Epithelial cell of prostate (primary cell): ENCODE results near the gene SLC4A3.

Experiments used
- DNase-seq: peaks from one replicate; pipeline ENCODE4 v3.0.0-alpha.2; 2011; ENCODE audit warnings: low read depth, low spot score
- H3K27ac ChIP-seq: fragments of 450-650 bp; 2 replicates; pipeline ENCODE4 v1.5.1; 2017; ENCODE audit warnings: mild to moderate bottlenecking

Gene SLC4A3, protein sequence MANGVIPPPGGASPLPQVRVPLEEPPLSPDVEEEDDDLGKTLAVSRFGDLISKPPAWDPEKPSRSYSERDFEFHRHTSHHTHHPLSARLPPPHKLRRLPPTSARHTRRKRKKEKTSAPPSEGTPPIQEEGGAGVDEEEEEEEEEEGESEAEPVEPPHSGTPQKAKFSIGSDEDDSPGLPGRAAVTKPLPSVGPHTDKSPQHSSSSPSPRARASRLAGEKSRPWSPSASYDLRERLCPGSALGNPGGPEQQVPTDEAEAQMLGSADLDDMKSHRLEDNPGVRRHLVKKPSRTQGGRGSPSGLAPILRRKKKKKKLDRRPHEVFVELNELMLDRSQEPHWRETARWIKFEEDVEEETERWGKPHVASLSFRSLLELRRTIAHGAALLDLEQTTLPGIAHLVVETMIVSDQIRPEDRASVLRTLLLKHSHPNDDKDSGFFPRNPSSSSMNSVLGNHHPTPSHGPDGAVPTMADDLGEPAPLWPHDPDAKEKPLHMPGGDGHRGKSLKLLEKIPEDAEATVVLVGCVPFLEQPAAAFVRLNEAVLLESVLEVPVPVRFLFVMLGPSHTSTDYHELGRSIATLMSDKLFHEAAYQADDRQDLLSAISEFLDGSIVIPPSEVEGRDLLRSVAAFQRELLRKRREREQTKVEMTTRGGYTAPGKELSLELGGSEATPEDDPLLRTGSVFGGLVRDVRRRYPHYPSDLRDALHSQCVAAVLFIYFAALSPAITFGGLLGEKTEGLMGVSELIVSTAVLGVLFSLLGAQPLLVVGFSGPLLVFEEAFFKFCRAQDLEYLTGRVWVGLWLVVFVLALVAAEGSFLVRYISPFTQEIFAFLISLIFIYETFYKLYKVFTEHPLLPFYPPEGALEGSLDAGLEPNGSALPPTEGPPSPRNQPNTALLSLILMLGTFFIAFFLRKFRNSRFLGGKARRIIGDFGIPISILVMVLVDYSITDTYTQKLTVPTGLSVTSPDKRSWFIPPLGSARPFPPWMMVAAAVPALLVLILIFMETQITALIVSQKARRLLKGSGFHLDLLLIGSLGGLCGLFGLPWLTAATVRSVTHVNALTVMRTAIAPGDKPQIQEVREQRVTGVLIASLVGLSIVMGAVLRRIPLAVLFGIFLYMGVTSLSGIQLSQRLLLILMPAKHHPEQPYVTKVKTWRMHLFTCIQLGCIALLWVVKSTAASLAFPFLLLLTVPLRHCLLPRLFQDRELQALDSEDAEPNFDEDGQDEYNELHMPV

DNA sequence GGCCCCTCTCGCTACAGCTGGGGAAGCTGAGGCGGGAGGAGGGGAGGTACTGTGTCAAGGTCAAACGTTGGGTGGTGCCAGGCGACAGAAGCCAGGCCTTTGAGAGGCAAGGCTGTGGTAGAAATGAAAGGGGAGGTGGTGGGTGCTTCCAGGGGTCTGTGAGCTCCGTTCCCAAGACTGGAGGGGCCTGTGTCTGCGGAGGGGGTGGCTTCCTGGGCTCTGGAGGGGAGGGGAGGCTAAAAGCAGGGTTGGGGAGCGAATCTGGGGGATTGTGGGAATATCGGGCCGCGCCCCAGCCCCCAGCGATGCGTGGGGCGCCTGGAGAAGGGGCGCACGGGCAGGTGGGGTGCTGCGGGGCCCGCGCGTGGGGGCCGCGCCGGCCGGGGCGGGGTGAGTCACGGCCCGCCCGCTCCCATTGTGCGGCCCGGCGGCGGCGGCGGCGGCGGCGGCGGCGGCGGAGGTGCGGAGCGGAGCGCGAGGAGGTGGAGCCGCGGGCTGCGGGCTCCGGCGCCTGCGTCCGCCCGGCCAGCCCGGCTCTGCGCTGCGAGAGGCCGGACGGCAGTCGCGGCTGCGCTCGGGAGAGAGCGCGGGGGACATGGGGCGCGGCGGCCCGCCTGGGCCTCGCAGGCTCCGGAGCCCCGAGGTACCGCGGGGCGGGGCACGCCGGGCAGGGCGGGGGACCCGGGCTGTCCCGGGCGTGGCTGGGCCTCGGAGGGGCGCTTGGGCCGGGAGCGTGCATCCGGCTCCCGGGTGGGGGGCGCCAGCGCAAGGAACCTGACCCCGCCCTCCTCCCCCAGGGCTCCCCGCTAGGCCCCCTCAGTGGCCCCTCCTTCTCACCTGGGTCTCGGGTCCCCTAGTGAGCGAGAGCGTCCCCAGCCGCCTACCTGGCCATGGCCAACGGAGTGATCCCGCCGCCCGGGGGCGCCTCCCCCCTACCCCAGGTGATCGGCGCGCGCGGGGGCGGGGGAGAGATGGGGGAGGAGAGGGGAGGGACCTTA, at the start of gene SLC4A3:
Gene SLC4A3 (plus strand): TSS at position 528 of the 998 bp plus-strand sequence. CDS start 363 bp downstream, at position 891.
- DNase-seq: no peak
- H3K27ac ChIP-seq: no peak within 1 kb of the TSS

DNA sequence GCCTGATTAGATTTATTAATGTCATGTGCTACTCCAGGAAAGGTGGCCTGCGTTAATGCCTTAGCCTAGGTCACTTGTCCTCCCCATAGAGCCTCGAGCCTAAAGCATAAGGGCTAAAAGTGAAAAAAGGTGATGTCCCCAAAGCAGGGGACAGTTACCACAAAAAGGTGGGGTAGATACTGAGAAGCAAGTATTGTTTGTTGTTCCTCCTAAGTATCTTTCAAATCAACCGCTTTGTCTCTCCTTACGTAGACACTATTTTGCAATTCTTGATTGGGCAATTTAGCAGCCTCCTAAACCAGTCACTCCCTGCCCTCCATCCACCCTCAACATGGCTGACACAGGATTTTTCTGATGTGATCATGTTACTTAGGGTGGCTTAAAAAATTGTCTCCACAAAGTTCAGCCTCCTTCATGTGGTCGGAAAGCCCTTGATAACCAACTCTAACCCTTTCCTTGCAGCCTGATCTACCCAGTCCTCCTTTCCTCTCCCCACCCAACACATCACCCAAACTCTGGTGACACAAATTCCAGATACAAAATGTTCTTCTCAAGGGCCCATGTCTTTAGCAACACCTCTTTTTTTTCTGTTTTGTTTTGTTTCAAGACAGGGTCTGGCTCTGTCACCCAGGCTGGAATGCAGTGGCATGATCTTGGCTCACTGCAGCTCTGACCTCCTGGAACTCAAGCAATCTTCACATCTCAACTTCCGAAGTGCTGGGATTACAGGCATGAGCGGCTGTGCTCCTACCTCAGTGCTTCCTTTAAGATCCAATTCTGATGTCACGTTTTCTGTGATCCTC, 48.4 kb upstream of the SLC4A3 start:
- DNase-seq: no peak
- no peak overlapping the region for H3K27ac ChIP-seq

DNA sequence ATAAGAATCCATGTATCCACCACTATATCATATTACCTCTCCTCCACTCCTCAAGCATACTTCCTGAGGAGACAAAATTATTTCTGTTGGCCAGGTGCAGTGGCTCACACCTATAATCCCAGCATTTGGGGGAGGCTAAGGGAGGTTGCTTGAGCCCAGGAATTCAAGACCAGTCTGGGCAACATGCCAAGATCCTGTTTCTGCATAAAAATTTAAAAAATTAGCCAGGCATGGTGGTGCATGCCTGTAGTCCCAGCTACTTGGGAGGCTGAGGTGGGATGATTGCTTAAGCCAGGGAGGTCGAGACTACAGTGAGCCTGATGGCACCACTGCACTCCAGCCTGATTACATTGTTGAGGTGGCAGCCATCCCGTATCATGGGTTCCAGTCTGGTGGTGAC, 46.1 kb upstream of the SLC4A3 start:
- H3K27ac ChIP-seq: no peak overlapping the region
- no peak for DNase-seq

DNA sequence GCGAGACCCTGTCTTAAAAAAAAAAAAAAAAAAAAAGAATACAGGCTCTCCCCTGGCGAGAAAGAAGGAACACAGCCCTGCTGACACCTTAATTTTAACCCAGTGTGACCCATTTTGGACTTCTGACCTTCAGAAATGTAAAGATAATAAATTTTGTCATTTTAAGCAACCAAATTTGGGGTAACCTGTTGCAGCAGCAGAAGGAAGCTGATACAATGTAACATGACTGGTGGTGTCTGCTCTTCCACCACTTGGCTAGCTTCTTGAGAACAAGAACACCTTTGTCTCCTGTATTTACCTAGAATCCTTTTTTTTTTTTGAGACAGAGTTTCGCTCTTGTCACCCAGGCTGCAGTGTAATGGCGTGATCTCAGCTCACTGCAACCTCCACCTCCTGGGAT, 36.3 kb upstream of the SLC4A3 start:
- no peak overlapping the region for H3K27ac ChIP-seq
- no peak for DNase-seq

DNA sequence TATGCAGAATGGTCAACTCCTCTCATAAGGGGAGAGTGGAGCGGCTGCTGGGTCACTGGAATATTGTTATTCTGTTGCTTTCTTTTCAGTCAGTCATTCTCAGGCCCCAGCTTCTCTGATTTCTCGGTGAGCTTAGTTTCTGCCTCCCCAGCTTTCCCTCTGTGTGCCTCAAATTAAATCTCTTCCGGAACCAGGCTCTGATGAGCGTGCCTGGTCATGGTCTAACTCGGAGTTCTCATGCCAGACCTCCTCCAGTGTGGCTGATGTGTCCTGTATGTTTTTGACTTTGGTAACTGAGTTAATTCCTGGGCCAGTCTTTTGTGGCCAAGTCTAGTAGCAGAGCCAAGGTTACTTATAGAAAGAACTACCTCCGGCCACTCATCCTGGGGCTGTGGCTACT, 34.7 kb upstream of the SLC4A3 start:
- no peak for DNase-seq

DNA sequence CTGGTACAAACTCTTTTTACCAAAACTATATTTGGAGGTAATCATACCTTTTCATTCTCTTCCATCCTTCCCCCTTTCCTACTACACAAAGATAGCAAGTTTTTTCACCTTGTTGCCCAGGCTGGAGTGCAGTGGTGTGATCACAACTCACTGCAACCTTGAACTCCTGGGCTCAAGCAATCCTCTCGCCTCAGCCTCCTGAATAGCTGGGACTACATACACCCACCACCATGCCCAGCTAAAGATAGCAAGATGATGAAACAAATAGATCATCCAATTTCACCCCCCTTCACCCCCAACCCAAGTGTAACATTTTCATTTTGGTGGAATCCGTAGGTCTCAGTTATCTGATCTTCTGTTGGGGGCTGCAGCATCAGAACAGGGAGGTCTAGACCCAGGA, 34.3 kb upstream of the SLC4A3 start:
- H3K27ac ChIP-seq: no peak overlapping the region
- DNase-seq: no peak

More for the DNA sequence above, 34.7 kb upstream of the SLC4A3 start:
- no peak overlapping the region for H3K27ac ChIP-seq

DNA sequence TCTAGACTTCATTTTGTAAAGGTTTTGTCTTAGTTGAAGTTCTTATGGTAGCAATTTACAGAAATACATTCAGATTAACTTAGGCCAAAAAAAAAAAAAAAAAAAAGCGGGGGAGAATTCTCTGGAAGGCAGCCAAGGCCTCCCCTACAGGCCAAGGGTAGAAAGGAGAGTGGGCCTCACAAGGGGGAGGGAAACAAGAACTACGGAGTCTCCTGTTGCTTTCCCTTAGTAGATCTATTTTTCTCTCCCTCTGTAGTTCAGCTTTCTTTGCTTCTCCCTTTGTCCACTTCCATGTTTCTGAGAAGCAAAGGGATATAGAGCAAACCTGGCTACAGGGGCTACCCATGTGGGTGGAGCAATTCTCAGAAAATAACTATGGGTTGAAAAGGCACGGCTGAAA, 32.2 kb upstream of the SLC4A3 start:
- no peak overlapping the region for H3K27ac ChIP-seq
- no peak for DNase-seq

DNA sequence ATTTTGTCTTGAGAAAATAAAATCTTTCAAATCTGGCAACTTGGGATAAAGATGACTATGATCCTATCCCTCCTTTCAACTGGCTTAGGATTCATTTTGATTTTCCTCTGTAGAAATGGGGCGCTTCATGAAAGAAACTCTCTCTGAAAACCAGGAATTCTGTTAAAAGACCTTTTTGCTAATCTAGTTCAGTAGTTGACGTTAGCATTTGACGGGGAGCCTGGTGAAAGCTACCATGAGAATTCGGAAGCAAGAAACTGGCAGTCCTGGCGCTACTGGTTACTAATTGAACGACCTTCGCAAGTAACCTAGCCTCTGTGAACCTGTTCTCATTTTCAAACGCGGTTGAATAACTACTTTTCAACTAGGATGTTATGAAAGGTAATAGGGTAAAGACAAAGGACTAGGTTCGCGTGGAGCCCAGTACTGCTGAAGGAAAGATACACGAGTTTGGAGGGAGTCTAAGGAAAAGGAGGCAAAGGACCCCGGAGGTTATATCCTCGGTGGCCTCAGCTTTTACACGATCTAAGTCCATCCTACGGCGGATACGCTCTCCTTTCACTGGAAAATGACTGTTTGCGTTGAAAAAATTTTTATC, 30.4 kb upstream of the SLC4A3 start:
- H3K27ac ChIP-seq: peak overlapping the region; percentile 87
- DNase-seq: no peak

DNA sequence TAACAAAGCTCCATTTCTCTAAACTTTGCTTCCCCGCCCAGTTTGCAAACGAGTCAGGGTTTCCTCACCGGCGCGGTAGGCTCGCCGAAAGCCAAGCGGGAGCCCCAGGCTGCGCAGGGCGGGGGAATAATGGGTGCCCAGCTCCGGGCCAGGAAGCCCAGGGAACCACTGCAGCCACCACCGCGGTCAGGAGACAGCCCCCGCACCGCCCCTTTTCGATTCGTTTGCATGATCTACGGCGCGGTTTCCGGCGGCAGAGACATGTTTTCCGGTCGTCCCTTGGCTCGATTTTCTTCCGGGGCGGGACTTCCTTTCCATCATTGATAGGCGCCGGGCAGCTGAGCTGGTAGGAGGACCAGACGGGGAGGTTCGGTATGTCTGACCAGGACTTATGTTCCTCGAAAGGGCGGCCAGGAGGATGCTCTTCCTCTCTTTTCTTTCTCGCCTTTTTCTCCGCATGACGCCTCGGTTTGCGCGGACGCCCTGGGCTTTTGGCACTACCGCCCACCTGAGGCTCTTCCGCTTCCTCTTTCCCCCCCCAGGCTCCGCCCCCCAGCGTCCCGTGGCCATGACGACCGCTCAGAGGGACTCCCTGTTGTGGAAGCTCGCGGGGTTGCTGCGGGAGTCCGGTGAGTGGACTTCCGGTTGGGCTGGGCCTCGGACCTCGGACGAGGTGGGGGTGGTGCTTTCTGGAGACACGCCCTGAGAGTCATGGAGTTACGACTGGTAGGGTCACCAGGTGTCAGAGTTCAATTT, 29.7 kb upstream of the SLC4A3 start, which contains the start of gene STK11IP:
Gene STK11IP (plus strand): TSS at position 306 of the 756 bp plus-strand sequence. CDS start 263 bp downstream, at position 569.
- DNase-seq: peak; percentile 70
- peak within 1 kb of the TSS; percentile 87 for H3K27ac ChIP-seq

DNA sequence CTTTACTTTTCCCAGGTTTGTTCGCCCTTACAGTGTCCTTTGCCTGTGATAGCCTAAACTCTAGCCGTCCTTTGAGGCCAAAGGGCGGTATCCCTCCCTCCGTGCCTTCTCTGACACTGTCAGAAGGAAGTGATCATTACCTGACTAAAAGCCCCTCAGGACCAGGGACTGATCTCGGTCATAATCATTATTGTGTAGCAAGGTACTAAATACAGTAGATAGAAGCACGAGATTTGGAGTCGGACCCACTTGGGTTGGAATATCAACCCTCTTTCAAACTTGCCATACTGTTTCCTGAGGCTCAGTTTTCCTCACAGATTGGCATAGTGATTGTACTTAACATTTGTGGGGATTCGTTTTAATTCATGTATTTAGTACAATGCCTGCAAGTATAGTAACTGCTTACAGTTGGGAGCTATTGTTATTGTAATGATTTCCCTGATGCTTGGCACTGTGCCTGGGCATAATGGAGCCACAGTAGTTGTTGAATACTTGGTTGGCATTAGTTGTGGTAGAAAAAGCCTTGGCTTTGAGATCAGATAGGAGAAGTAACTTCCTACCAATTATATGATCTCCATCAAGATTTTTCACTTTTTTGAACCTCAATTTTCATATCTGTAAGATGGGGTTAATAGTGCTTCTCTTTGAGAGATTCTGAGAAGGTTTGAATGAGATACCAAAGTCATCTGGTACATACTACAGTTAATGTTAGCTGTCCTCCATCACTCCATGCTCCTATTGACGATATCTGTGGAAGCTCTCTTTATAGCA, 28.9 kb upstream of the SLC4A3 start:
- peak overlapping the region; percentile 87 for H3K27ac ChIP-seq
- DNase-seq: no peak

DNA sequence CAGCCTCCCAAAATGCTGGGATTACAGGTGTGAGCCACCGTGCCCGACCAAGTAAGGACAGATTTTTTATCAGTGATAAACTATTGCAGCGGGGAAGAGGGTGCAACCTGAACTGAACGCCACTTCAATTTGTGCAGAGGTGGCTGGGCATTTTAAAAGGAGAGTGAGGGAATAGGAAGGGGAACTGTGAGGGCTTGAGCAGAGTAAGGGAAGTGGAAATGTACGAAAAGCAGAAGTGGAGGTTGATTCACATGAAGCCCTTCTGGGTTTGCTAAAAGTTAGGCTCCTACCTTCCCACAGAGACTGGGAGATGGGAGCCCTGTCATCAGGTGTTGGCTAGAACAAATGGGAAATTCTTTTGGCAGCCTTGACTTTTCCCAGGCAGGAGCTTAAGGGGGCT, 23.7 kb upstream of the SLC4A3 start:
- no peak overlapping the region for H3K27ac ChIP-seq
- DNase-seq: no peak

DNA sequence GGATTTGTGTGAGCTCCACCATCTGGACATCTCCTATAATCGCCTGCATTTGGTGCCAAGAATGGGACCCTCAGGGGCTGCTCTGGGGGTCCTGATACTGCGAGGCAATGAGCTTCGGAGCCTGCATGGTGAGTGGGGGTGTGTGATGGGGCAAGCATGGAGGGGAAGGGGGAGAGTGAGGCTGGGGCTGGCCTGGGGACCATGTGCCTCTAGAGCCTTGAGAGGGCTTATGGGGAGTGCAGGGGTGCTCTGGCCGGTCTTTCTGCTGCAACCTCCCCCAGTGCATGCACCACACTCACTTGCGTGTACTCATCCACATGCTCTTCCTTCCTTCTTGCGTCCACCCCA, 21.8 kb upstream of the SLC4A3 start:
- DNase-seq: no peak
- no peak overlapping the region for H3K27ac ChIP-seq

DNA sequence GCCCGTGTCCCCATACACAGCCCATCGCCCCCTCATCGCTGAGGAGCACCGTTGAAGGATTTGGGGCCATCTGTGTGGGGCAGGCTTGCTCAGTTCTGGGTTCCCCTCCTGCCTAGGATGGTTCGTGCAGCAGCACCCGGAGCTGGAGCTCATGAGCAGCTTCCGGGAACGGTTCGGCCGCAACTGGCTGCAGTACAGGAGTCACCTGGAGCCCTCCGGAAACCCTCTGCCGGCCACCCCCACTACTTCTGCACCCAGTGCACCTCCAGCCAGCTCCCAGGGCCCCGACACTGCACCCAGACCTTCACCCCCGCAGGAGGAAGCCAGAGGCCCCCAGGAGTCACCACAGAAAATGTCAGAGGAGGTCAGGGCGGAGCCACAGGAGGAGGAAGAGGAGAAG, 19.5 kb upstream of the SLC4A3 start:
- H3K27ac ChIP-seq: no peak overlapping the region
- no peak for DNase-seq

DNA sequence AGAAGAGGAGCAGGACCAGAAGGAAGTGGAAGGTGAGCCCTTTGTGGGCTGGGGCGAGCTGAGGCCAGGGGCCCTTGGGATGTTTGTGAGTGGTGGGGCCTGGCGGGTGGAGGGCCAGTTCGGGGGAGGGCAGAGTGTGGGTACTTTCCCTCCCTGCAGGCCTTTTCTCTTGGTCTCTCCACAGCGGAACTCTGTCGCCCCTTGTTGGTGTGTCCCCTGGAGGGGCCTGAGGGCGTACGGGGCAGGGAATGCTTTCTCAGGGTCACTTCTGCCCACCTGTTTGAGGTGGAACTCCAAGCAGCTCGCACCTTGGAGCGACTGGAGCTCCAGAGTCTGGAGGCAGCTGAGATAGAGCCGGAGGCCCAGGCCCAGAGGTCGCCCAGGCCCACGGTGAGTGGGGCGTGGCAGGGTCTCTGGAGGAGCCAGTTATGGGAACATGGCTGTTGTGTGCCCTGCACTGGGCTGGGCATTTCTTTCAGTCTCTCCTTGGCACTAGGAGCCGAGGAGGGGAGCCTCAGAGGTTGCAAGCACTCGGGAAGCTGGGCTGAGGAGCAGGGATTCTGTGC, 18.9 kb upstream of the SLC4A3 start:
- no peak for DNase-seq
- no peak overlapping the region for H3K27ac ChIP-seq

DNA sequence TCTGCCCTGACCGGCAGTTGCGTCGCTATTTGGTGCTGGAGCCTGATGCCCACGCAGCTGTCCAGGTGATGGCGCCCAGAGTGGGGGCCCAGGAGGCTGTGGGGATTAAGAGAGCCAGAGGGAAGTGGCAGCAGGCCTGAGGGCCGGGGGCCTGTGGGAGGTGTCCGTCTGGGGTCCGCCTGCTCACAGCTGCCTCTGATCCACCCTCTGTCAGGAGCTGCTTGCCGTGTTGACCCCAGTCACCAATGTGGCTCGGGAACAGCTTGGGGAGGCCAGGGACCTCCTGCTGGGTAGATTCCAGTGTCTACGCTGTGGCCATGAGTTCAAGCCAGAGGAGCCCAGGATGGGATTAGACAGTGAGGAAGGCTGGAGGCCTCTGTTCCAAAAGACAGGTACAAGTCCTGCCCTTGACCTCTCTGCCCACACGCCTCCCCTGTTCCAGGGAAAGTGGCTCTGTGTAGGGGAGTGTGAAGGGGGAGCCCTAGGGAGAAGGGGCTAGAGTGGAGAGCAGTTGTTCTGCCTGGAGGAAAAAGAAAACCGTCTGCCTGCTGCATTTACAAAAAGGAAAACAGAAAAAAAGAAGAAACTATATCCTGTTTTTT, 18.2 kb upstream of the SLC4A3 start:
- H3K27ac ChIP-seq: no peak overlapping the region
- DNase-seq: no peak

DNA sequence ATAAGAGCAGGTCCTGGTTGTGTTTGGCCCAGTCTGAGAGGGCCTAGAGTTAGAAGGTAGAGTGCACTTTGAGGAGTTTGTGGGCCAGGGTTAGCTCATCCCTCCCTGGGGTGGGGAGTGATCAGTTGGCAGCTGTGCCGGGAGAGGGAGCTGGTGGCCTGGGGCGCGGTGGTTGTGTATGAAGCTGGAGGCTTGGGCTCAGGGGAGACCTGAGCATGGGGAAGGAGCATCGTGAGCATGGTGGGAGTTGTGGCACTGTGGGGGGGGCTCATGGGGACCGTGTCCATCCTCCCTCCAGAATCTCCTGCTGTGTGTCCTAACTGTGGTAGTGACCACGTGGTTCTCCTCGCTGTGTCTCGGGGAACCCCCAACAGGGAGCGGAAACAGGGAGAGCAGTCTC, 16.1 kb upstream of the SLC4A3 start:
- DNase-seq: no peak
- H3K27ac ChIP-seq: no peak overlapping the region
